GM19438 (cell line): Measurements from ENCODE around the gene TNRC6C.
"Not testable (repeated sequence)": the region's sequence is repeated elsewhere in the genome, so short reads cannot be mapped to it uniquely, and the experiment has no call there.

ENCODE experiments used
- ATAC-seq: cut with Tn5 transposase; IDR thresholded peaks from one replicate; pipeline ENCODE4 v1.9.1; 2021; ENCODE audit warnings: low read depth; ENCODE audit not compliant: unreplicated experiment

Gene TNRC6C

DNA sequence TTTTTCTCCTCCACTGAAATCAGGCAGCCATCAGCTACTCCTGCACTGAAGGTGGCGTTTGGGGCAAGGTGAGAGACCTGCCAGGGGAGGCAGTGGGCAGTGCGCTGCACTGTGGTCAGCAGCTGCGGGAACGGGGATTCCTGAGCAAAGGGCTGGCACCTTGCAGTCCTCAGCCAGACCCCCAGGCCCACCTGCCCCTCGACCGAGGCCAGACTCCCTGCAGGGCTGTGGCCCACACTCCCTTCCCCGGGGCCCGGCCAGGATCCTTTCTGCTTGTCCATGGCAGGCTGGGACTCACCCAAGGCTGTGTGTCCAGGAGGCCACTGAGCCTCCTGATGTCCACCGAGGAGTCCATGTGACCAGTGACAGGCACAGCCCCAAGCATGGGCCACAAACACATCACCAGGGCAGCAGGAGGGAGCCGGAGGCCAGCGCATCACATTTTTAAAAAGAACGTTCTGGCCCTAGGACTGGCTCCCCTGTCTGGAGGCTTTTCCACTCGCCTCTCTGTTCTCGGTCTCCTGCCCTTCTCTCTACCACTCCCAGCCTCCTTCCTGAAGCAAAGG is 28.5 kb upstream of the TNRC6C start:
- ATAC-seq: no peak

DNA sequence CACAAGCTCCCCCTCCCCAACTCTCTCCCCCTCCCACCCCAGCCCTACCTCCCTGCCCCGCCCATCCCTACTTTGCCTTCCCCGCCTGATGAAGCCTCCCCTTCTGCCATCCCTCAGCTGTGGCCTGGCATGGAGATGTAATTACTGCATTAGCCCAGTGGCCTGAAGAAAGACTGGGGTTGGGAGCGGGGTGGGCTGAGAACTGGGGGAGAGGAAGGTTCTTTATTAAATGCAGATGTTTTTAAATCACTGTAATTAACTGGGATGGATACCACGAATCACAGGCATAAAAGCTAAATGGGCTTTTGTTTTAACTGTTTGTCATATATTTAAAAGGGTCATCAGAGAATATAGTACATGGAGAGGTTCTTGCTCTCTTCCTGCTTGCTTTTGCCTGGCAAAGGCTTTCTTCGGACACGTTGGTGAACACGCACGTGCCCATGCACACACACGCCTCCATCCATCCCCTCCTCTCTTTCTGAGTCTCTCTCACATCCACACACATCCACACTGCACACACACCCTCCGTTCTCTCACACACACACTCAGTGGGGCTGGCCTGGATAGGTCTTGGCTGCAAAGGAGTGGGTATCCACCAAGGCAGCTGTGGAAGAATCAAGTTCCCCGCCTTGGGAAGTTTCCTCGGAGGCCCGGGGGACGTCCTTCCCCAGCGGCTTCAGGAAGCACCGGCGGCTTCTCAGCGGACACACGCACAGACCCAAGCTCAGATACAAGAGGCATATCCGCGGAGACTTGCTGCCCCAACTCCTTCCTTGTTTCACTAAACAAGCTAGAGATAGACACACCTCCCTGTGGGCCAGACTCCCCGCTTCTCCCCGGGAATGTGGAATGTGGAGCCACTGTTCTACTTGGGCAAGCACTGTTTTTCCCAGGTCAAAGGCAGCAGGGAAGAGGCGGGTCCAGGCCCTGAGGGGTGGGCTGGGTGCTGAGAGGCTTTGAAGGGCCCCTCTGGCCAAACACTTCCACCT is 27.4 kb upstream of the TNRC6C start:
- ATAC-seq: no peak

DNA sequence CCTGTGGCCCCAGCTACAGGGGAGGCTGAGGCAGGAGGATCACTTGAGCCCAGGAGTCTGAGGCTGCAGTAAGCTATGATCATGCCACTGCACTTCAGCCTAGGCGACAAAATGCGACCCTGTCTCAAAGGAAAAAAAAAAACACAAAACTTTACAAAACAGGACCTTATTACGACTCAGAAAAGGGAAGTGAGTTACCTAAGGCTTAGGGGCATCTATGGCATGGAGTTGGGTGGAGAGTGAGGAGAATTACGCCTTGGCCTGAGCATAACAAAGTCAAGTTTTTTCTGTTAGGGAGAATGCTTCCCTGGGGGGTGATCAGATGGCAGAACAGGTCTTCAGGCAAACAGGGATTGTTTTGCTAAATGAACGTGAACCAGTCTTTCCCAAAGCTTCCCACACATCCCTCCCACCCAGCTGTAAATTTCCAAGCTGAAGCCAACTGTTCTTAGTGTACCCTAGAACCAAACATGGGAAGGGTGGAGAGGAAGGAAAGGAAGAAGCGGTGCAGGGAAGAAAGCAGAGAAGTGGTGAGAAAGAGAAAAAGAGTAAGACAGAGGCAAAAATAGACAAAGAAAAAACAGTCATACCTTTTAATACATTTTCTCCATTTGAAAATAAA is 24.6 kb upstream of the TNRC6C start:
- no peak for ATAC-seq

DNA sequence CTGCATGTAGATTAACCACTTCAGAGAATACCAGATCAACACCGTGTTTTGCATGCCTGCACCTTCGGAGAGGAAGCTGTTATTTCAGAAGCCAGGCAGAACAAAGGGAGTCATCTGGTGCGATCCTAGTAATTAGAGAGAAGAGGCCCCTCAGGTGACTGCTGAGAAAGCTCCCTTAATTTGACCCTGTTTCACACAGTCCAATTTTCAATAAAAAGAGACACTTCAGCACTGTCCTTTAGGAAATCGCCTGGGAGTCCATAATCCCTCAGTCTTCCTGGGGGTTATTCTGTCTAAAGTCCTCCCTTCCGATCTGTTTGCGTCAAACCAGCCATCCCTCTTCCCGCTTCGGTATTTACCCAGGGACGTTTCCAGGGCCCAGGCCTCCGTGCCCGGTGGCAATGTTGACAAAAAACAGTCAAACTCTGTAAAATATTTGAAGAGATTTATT is 23.4 kb upstream of the TNRC6C start:
- no peak for ATAC-seq

DNA sequence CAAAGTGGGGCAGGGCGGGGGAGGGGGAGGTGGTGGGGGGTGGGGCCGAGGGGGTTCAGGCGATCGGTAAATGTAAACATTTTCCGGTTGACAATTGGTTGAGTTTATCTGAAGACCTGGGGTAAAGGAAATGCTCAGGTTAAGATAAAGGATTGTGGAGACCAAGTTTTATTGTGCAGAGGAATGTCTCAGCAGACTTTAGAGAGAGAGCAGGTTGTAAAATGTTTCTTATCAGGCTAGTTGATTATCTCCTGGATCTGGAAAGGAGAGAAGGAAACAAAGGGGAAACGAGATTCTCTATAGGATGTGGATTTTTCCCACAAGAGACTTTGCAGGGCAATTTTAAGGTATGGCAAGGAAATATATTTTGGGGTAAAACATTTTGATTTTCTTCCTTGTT is 22.8 kb upstream of the TNRC6C start:
- ATAC-seq: not testable (repeated sequence)

DNA sequence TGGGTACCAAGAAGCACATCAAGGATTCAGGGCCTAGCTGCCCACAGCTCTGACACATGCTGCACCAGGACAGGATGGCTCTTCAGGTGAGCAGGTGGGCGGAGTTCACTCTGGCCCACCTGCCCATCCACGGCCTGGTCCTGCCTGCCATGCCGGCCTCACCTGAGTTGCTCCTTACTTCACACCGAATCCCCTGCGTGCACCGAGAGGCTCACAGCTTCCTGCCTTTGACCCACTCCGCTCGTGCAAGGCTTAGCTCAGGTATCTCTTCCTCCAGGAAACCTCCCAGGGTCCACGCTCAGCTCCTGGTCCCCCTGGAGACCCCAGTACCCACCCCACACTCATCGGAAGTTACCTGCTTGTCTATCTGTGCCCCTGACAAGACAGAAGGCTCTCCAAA is 21.6 kb upstream of the TNRC6C start:
- no peak for ATAC-seq

DNA sequence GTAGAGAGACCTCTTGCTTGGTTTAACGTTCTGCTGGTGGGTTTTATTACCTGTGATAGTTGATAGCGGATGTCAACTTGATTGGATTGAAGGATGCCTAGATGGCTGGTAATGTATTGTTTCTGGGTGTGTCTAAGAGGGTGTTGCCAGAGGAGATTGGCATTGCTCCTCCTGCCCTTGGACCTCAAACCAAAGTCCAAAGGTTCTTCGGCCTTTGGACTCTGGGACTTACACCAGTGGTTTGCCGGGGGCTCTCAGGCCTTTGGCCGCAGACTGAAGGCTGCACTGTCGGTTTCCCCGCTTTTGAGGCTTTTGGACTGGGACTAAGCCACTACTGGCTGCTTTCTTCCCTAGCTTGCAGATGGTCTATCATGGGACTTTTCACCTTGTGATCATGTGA is 17.5 kb upstream of the TNRC6C start:
- ATAC-seq: no peak

DNA sequence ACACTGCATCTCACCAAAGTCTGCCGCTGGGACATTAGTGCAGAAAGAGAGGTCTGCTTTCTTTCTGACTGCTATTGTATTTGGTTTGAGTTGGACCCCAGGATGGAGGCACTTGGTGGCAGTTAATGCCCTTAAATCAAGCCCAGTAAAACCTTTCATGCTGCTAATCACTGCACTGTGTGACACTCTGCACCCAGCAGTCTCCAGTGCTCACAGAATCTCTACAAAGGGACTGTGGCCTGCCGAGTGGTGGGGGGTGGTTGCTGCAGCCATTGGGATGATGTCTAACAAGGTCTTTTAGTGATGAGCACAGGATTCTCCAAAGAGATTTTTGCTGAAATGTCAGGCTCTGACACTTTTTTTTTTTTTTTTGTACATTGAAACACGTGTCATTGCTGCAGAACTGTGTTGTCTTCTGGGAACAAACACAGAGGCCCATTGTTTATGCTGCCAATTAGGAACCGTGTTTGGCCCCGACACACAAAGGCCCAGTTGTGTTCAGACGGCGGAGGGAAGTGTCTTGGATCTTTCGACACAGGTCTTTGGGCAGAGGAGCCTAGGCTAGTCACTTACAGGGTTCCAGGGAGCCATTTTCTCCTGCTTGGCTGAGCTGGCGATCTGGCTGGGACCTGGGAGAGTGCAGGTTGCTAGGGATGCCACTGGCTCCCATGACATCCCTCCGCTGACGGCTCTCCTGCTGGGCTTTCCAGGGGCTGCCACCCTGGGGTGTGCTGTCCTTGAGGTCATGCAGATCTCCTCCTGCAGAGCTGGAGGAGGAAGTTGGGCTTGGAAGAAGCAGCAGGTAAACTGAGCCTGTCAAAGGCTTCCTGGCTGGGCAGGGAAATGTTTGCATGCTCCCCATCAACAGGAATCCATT is 16.2 kb upstream of the TNRC6C start:
- no peak for ATAC-seq

DNA sequence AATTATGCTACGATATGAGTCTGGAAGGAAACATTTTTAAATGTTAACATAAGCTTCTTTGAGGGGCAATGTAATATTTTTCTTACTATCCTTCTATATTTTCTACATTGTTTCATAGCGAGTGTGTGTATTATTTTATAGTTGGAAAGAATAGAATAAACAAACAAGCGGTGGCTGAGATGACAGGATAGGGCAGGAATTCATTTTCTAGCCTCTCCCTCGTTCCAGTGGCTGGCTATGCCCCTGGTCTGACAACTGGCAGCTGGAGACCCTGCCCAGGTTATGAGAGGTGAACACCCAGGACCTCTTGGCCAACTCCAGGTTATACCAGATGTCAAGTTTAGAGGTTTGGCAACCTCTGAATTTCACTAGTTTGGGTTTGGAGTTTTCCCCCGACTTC is 14.5 kb upstream of the TNRC6C start:
- no peak for ATAC-seq

DNA sequence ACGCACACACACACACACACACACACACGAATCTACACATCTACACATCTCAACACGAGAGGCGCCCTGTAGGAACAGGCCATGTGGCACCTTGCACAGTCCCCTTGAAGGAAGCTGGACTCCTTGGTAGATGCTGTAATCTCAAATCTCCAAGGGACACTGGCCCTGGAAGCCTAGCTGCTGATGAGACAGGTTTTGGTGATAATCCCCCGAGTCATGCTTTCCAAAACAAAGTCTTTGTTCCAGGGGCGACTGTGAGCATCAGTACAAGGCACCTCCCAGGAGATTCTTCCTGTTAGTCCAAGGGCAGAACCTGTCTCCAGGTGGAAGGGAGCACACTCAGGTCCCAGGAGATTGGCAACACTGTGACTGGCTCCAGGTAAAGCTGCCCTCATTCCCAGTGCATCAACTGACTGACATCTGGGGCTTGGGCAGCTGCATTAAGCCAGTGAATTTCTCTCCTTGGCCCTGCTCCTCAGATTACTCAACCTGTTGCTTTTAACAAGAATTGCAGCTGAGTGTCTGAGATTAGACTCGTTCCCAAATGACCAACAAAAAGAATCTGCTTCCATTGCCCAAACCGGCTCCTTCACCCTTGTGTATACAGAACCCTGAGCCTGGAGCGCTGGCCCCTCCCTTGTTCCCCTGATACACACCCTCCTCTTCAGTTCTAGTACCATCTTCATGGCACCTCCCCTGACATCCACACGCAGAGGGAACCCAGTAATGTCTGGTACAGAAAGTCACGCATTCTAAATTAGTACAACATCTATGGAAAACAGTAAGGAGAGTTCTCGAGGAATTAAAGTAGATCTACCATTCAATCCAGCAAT is 13.9 kb upstream of the TNRC6C start:
- ATAC-seq: no peak

DNA sequence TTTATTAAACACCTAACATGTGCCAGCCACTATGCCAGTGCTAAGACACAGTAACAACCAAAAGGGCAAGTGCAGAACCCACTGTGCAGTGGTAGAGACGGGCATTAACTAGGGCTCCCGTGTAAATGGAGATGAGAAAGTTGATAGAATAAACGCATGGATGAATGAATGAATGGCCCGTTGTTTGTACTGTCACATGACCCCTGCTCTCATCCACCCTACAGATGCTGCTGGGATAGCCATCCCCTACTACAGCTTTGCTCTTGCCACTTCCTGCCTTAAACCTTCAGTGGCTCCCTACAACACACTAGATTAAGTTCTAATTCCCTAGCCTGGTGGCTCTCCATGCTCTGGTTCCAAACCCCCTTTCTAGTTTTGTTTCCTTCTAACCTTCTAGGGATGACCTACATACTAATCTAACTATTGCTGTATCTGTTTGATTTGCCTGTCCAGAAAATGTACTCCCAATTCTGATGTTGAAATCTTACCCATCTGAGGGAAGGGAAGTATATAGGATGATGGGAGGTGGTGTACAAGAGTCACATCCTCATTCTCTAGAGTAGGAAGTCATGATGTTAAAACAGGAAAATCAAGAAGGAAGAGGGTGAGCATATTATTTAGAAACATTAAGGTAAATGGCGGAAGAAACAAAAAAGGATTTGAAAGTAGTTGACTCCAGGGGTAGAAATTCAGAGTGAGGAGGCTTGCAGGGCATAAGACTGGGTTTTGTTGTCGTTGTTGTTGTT is 11.4 kb upstream of the TNRC6C start:
- ATAC-seq: no peak

DNA sequence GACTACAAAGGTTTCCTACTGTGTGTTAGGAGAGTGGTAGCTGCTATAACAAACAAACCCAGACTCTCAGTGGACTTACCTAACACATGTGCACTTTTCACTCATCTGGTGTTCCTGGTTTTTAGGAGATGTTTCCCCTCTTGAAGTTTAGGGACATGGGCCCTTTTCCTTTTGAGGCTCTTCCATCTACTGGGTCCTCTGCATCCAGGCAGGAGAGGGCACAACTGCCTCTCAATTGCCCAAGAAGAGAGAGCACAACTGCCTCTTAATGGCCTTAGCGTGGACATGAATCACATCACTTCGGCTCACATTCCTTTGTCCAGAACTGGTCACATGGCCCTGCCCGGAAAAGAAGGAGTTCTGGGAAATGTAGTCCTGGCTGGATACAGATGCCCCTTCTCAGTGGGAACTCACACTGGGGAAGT is 9.8 kb upstream of the TNRC6C start:
- no peak for ATAC-seq

DNA sequence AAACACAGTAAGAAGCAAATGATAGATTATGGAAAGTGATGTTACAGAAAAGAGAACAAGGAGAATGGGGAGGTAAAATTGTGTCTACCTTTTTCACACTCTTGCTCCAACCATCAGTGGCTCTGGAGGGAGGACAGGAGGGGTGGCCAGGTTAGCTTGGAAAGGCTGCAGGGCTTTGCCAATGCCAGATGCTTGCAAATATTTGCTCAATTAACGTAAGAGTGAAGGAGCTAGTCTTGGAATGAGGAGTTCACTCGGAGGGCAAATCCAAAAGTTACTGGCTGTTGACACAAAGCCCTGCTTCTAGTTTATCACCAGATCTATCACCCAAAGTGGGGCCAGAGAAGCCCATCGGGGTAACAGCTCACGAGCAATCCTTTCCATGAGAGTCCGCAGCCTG is 7.4 kb upstream of the TNRC6C start:
- no peak for ATAC-seq

DNA sequence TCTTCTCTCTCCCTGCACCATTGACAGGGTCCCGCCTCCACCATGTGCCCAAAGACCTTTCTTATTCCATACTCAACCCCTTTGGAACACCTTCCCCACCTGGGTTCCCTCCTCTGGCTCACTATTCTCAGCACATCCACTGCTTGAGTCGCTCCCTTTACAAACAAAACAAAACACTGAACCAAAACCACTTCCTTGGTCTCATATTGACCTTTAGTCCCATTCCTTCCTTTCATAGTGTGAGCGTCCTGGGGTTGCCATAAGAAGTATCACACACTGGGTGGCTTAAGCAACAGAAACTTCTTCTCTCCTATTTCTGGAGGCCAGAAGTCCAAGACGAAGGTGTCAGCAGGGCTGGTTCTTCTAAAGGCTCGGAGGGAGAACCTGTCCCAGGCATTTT is 6.1 kb upstream of the TNRC6C start:
- ATAC-seq: no peak

DNA sequence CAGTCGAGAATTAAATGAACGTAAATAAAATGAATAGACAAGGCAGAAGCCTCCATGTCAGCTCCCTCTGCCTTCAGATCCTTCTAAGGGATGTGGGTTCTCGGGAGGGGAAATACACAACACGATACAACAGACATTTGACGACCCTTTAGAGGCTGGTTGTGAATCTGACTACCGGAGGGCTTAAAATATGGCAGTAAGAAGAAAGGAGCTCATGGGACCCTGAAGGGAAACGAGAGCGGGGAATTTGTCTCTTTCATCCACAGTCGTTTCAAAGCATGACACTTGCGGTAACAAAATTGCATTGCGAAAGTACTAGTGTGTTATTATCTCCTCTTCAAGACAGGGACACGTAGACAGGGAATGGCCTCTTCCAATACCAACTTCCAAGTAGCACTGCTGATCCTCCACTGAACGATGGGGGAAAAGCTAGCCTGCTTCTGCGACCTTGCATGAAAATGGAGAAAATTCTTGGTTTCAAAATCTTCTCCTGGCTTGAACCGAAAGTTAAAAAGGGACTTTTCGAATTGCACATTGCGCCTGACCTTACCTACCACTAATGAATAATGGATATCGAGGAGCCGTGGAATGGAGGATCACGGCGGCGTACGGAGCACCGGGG is 1.2 kb upstream of the TNRC6C start:
- ATAC-seq: no peak

DNA sequence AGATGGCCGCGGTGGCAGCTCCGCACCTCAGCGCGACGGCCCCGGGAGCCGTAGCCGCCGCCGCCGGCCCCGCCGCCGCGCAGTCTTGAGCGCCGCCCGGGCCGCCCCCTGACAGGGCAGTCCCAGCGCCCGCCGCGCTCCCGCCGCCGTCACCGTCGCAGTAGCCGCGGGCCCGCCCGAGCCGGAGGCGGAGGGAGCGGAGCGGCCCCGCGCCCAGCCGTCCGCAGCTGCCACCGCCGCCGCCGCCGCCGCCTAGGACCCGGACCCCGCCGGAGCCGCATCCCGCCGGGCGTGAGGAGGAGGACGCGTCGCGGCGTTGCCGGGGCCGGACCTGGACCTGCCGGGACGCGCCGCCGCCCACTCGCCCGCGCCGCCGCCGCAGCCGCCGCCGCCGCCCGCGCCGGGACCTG is 218 bp downstream of the TNRC6C start:
- peak; percentile 13 for ATAC-seq

DNA sequence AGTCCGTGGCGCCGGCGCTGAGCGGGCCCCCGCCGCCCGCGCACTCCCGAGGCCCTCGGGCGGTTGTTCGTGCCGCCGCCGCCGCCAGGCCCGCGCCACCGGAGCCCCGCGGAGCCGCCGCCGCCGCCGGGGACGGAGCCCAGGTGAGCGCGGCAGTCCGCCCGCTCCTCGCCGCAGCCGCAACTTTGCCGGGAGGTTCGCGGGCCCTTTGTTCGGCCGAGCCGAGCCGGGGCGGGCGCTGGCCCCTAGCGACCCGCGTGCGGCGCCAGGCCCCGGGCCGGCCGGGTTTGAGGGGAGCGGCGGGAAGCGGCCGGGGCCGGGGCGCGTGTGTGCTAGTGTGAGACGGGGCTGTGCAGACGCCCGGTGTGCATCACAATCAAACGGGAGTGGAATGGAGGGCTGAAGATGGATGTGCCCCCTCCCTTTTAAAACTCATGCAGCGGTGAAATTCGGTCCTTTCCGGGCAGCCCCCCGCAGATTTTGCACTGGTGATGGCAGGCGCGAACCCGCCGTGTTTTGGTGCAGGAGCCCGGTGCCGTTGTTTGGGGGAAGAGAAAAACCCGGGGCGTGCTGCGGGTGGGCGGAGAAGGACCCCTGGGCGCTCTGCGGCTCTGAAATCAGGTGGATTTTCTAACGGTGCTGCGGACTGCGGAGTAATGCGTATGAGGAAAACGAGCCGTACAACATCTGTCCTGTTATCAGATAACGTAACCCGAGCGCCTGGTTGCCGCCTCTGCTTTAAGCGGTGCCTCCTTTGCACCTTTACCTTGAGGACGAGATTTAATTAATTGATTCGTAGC is 823 bp downstream of the TNRC6C start:
- ATAC-seq: no peak
